Stimulated activated naive CD8-positive, alpha-beta T cell treated with anti-CD3 and anti-CD28 coated beads, Interleukin-15, Interleukin-2, amounts not matched to agents 100 U/mL and 50 U/mL, for 24 hours (primary cell): ENCODE results near the gene TRIM3.

Source experiments
- ATAC-seq: fragments of 150-1000 bp; cut with Tn5 transposase; one replicate; pipeline ENCODE4 v1.10.0; 2021
- DNase-seq: peaks from one replicate; pipeline ENCODE4 v3.0.0; 2021

The TRIM3 gene

GRCh38 chr11:6480299-6480914 is 6.7 kb upstream of the TRIM3 start:
- no peak for ATAC-seq
- DNase-seq: no peak

DNA sequence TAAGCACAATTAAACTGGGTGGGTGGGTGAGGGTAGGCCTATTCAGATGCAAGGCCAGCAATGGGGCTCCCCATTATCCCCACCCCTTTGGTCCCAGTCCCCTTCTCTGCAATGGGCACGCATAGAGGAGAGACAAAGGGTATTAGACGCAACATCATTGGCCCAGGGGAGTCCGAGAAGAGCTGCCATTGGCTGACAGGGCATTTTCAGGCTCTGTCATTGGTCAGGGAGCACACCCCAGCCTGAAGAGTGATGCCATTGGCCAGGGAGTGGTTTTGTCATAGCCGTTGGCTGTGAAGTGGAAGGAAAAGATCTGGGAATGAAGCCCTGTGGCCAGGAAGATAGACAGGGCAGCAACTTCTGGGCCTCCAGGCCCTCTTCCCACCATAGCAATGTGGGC is 2.8 kb upstream of the TRIM3 start:
- DNase-seq (no peak), ATAC-seq (no peak)

DNA sequence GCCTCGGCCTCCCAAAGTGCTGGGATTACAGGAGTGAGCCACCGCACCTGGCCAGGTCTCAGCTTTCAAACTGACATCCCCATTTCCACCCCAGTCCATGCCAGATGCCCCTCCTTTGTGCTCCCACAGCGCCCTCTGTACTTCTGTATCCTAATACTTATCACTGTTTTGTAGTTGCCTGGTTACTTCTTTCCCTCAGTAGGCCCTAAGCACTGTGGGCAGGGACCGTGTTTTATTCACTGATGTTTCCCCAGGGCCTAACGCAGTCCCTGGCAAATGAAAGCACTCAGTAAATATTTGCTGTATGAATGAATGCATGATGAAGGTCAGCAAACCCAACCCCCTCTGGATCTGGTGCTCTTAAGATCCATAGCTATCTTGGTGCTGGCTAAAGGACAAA is 2.2 kb upstream of the TRIM3 start:
- DNase-seq (no peak), ATAC-seq (no peak)

GRCh38 chr11:6474806-6475500 is 1.2 kb upstream of the TRIM3 start:
- ATAC-seq: no peak
- DNase-seq: no peak

DNA sequence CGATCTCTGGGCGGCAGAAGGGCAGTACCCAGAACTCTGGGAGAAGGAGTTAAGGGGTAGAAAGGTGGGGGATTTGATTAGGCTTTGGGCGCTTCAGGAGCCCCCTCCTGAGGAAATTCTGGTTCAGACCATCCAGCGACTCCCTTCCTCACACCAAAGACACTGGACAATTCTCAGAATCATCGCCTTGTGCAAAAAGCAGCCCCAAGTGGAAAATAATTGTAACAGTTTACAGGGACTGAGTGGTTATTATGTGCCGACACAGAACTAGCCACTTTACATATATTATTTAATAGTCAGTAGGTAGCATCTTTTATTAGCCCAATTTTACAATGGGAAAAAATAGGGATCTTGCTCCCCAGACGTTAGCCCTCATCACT is 662 bp upstream of the TRIM3 start:
- ATAC-seq: peak; percentile 1

DNA sequence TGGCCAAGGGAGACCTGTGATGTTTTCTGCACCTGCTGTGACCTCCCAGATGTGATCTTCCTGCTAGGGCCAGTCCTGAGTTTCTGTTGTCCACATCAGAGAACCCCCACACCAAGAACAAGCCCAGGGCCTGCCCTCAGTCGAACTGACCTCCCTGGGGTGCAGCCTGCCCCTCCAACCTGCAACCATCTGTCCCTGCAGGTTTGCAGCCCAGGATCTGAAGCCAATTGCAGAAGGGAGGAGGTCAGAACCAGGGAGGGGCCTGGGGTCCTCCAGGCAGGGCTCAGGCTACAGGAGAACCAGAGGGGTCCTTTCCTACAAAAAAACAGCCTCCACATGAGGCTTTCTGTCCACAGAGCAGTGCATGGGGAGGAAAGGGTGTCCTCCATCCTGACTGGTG is 807 bp downstream of the TRIM3 start:
- DNase-seq: no peak
- ATAC-seq: no peak

More for the DNA sequence above, 662 bp upstream of the TRIM3 start:
- DNase-seq: no peak

GRCh38 chr11:6469599-6469998 is 4.1 kb downstream of the TRIM3 start:
- DNase-seq (no peak), ATAC-seq (no peak)

GRCh38 chr11:6468712-6469495 is 4.8 kb downstream of the TRIM3 start:
- peak; percentile 39 for DNase-seq

GRCh38 chr11:6459099-6459450 is 14.7 kb downstream of the TRIM3 start:
- ATAC-seq: no peak
- no peak for DNase-seq

More at GRCh38 chr11:6468712-6469495, 4.8 kb downstream of the TRIM3 start:
- peak; percentile 66 for ATAC-seq

- no peak for DNase-seq
- ATAC-seq: no peak
These were observed 15.2 kb downstream of the TRIM3 start for GRCh38 chr11:6458352-6459098.

- no peak for ATAC-seq
- no peak for DNase-seq
These were observed 16.0 kb downstream of the TRIM3 start for GRCh38 chr11:6457581-6458320.

- no peak for DNase-seq
- ATAC-seq: no peak
These were observed 17.2 kb downstream of the TRIM3 start for GRCh38 chr11:6456361-6457073.

- DNase-seq (no peak), ATAC-seq (no peak)
These were observed 18.7 kb downstream of the TRIM3 start for GRCh38 chr11:6455070-6455469.

GRCh38 chr11:6453152-6453551 is 20.6 kb downstream of the TRIM3 start:
- ATAC-seq: no peak
- no peak for DNase-seq

GRCh38 chr11:6452219-6452618 is 21.5 kb downstream of the TRIM3 start:
- DNase-seq: no peak

GRCh38 chr11:6448574-6448973 is 25.2 kb downstream of the TRIM3 start:
- no peak for ATAC-seq
- DNase-seq: no peak

More at GRCh38 chr11:6452219-6452618, 21.5 kb downstream of the TRIM3 start:
- ATAC-seq: no peak

- DNase-seq (peak; percentile 56), ATAC-seq (peak; percentile 76)
These were observed 30.3 kb downstream of the TRIM3 start for GRCh38 chr11:6443269-6444003.

- DNase-seq: no peak
- no peak for ATAC-seq
These were observed 31.3 kb downstream of the TRIM3 start for GRCh38 chr11:6442441-6442840.

- DNase-seq: no peak
- ATAC-seq: no peak
These were observed 32.8 kb downstream of the TRIM3 start, which contains the start of gene HPX for GRCh38 chr11:6440906-6441358. Gene HPX (minus strand): TSS chr11:6440987. CDS start chr11:6440963, 24 bp downstream.

GRCh38 chr11:6438979-6439571 is 34.7 kb downstream of the TRIM3 start:
- ATAC-seq (peak; percentile 60), DNase-seq (peak; percentile 41)
